ENCODE measurements around the gene STYXL2.

STYXL2 gene

GRCh38 chr1:167100730-167101129 is 6.9 kb downstream of the STYXL2 start:
- no peak for DNase-seq (ENCODE audit: low spot score)
- no peak for TF ChIP-seq CTCF (IDR thresholded peaks at IDR 0.05; ENCODE audit: extremely low read depth, missing control alignments)

- no peak for DNase-seq (ENCODE audit: low spot score)
- no peak for TF ChIP-seq CTCF (IDR thresholded peaks at IDR 0.05; ENCODE audit: extremely low read depth, missing control alignments)
Measured at GRCh38 chr1:167101754-167102153, 7.9 kb downstream of the STYXL2 start.

- TF ChIP-seq CTCF (IDR thresholded peaks at IDR 0.05; ENCODE audit: extremely low read depth, missing control alignments) = no peak
Measured at GRCh38 chr1:167102906-167103573, 9.2 kb downstream of the STYXL2 start.

GRCh38 chr1:167104256-167104633 is 10.4 kb downstream of the STYXL2 start:
- TF ChIP-seq CTCF (IDR thresholded peaks at IDR 0.05; ENCODE audit: extremely low read depth, missing control alignments) = no peak
- DNase-seq (ENCODE audit: low spot score) = no peak

More at GRCh38 chr1:167102906-167103573, 9.2 kb downstream of the STYXL2 start:
- DNase-seq (ENCODE audit: low spot score) = no peak

- no peak for DNase-seq (ENCODE audit: low spot score)
- no peak for TF ChIP-seq CTCF (IDR thresholded peaks at IDR 0.05; ENCODE audit: extremely low read depth, missing control alignments)
Measured at GRCh38 chr1:167105271-167106118, 11.6 kb downstream of the STYXL2 start.

GRCh38 chr1:167106119-167106461 is 12.2 kb downstream of the STYXL2 start:
- TF ChIP-seq CTCF (IDR thresholded peaks at IDR 0.05; ENCODE audit: extremely low read depth, missing control alignments) = no peak
- no peak for DNase-seq (ENCODE audit: low spot score)

GRCh38 chr1:167107456-167107855 is 13.6 kb downstream of the STYXL2 start:
- no peak for DNase-seq (ENCODE audit: low spot score)
- no peak for TF ChIP-seq CTCF (IDR thresholded peaks at IDR 0.05; ENCODE audit: extremely low read depth, missing control alignments)

All from GM20000 (cell line).